Caco-2 (cell line): Measurements from ENCODE around the gene ZNF76. TPM values are rescaled to one million over a fixed set of nuclear protein-coding genes. Genes with fewer than 3 reads are reported as not detected.

ENCODE experiments used
- BruUV-seq: library from RNA; stranded (reverse); fragments of 400-500 nt; replicated peaks from 2 replicates; lab custom pipeline; 2021; lab: Mats Ljungman, UMichigan
- CTCF ChIA-PET: fragments of 300-600 bp; sonication (Branson Sonifier 250); formaldehyde crosslinking; loops from one replicate; lab custom pipeline; 2022; ENCODE audit warnings: antibody characterized with exemption; lab: Charles Lee
- POLR2A ChIA-PET: fragments of 300-600 bp; sonication (Branson Sonifier 250); formaldehyde crosslinking; loops from one replicate; lab custom pipeline; 2022; ENCODE audit warnings: antibody characterized with exemption; lab: Charles Lee
- DNase-seq, 2 experiments: peaks; one replicate each; pipeline versions ENCODE4 v3.0.0 to v3.0.0-alpha.2; 2020 to 2022
- H3K27me3 ChIP-seq: replicated peaks from 2 replicates; pipeline ENCODE4 v1.6.0; 2011; ENCODE audit warnings: low read length; ENCODE audit not compliant: control insufficient read depth, insufficient read depth
- H3K36me3 ChIP-seq: 2 replicates; pipeline ENCODE4 v1.5.1; 2011; ENCODE audit warnings: low read length; ENCODE audit not compliant: control insufficient read depth, insufficient read depth
- H3K4me1 ChIP-seq: fragments of 250-450 bp; sonication (Bioruptor Pico); 2 replicates; pipeline ENCODE4 v1.5.1; 2020; ENCODE audit warnings: mild to moderate bottlenecking
- H3K4me3 ChIP-seq: 2 replicates; pipeline ENCODE4 v1.5.1; 2011; ENCODE audit warnings: low read depth, mild to moderate bottlenecking, control low read depth, low read length
- H3K9me3 ChIP-seq: fragments of 250-450 bp; sonication (Bioruptor Pico); 2 replicates; pipeline ENCODE4 v1.5.1; 2020; ENCODE audit warnings: mild to moderate bottlenecking, moderate library complexity
- H3K27ac Mint-ChIP-seq: one replicate; pipeline ENCODE4 v1.8.0; 2022; ENCODE audit warnings: mixed read lengths; ENCODE audit not compliant: unreplicated experiment
- H3K27me3 Mint-ChIP-seq: one replicate; pipeline ENCODE4 v1.8.0; 2022; ENCODE audit warnings: mixed read lengths; ENCODE audit not compliant: insufficient read depth, unreplicated experiment
- H3K36me3 Mint-ChIP-seq: one replicate; pipeline ENCODE4 v1.8.0; 2022; ENCODE audit warnings: mild to moderate bottlenecking, mixed read lengths; ENCODE audit not compliant: insufficient read depth, unreplicated experiment
- H3K4me1 Mint-ChIP-seq: one replicate; pipeline ENCODE4 v1.8.0; 2022; ENCODE audit warnings: low read depth, mixed read lengths; ENCODE audit not compliant: unreplicated experiment
- H3K4me3 Mint-ChIP-seq: one replicate; pipeline ENCODE4 v1.8.0; 2022; ENCODE audit warnings: mild to moderate bottlenecking, moderate library complexity, mixed read lengths; ENCODE audit not compliant: unreplicated experiment
- H3K9me3 Mint-ChIP-seq: one replicate; pipeline ENCODE4 v1.8.0; 2022; ENCODE audit warnings: mixed read lengths; ENCODE audit not compliant: unreplicated experiment
- CTCF ChIP-seq, 2 experiments: fragments of 200-600 bp in 1 of 2; IDR thresholded peaks; 1 replicate in 1 of 2; 2 replicates in 1 of 2; pipeline versions ENCODE4 v1.5.1 to v1.8.0; 2011 to 2022; ENCODE audit warnings: antibody characterized with exemption in 1 of 2, control low read depth in 1 of 2, inconsistent platforms in 1 of 2, low read depth in 1 of 2, low read length in 1 of 2, mild to moderate bottlenecking in 1 of 2, moderate library complexity in 1 of 2; ENCODE audit not compliant: insufficient read depth in 1 of 2, severe bottlenecking in 1 of 2, unreplicated experiment in 1 of 2
- intact Hi-C: fragments of 100-400 bp; cut with micrococcal nuclease; formaldehyde crosslinking; loops from one replicate; pipeline ENCODE4 v1.10.0; 2022; ENCODE audit not compliant: unreplicated experiment
- total RNA-seq: library from RNA; stranded (reverse); gene quantifications from 2 replicates; pipeline ENCODE4 v1.2.3, GENCODE V29; 2022

The ZNF76 gene
- total RNA-seq, 1 experiment from 2014 or later = 22.7 TPM

GRCh38 chr6:35228481-35228880 lies 31.1 kb upstream of the ZNF76 start:
- no peak for DNase-seq
- no peak overlapping the region for H3K4me3 ChIP-seq
- TF ChIP-seq CTCF (IDR thresholded peaks at IDR 0.05; ENCODE audit: insufficient read depth in 1 of 2, low read depth in 1 of 2, low read length in 1 of 2, severe bottlenecking in 1 of 2, unreplicated experiment in 1 of 2) = no peak
- H3K9me3 ChIP-seq = no peaks in the 10 kb centered on the region
- no TSS peak for BruUV-seq
- intact Hi-C loops = no loop called here
- CTCF ChIA-PET = interaction anchor here (4.4 kb wide), 1 partner anchor 13 kb away, joined by 23 read pairs; no protein-coding TSS in a partner anchor
- H3K9me3 Mint-ChIP-seq = no peaks in the 10 kb centered on the region
- H3K4me3 Mint-ChIP-seq = no peak overlapping the region
- no peaks in the 10 kb centered on the region for H3K27me3 Mint-ChIP-seq
- peaks cover 18% of the 10 kb centered on the region for H3K4me1 Mint-ChIP-seq
- POLR2A ChIA-PET = no interaction called here
- peaks cover 13% of the 10 kb centered on the region for H3K4me1 ChIP-seq
- no peaks in the 10 kb centered on the region for H3K36me3 Mint-ChIP-seq
- H3K36me3 ChIP-seq = no peaks in the 10 kb centered on the region
- no peaks in the 10 kb centered on the region for H3K27me3 ChIP-seq
- no peak overlapping the region for H3K27ac Mint-ChIP-seq

GRCh38 chr6:35229304-35229703 lies 30.2 kb upstream of the ZNF76 start:
- H3K27me3 Mint-ChIP-seq = no peaks in the 10 kb centered on the region
- BruUV-seq = no TSS peak
- H3K36me3 ChIP-seq = no peaks in the 10 kb centered on the region
- no peaks in the 10 kb centered on the region for H3K27me3 ChIP-seq
- H3K27ac Mint-ChIP-seq = no peak overlapping the region
- no peak for DNase-seq
- H3K9me3 ChIP-seq = no peaks in the 10 kb centered on the region
- ChIA-PET CTCF (interaction anchor here (4.4 kb wide), 1 partner anchor 12 kb away, joined by 23 read pairs; no protein-coding TSS in a partner anchor), POLR2A (no interaction called here)
- no peak overlapping the region for H3K4me3 Mint-ChIP-seq
- H3K4me3 ChIP-seq = no peak overlapping the region
- no peak for TF ChIP-seq CTCF (IDR thresholded peaks at IDR 0.05; ENCODE audit: insufficient read depth in 1 of 2, low read depth in 1 of 2, low read length in 1 of 2, severe bottlenecking in 1 of 2, unreplicated experiment in 1 of 2)
- peaks cover 4% of the 10 kb centered on the region for H3K9me3 Mint-ChIP-seq
- peaks cover 13% of the 10 kb centered on the region for H3K4me1 ChIP-seq
- H3K36me3 Mint-ChIP-seq = no peaks in the 10 kb centered on the region
- H3K4me1 Mint-ChIP-seq = peaks cover 18% of the 10 kb centered on the region
- intact Hi-C loops = no loop called here

DNA sequence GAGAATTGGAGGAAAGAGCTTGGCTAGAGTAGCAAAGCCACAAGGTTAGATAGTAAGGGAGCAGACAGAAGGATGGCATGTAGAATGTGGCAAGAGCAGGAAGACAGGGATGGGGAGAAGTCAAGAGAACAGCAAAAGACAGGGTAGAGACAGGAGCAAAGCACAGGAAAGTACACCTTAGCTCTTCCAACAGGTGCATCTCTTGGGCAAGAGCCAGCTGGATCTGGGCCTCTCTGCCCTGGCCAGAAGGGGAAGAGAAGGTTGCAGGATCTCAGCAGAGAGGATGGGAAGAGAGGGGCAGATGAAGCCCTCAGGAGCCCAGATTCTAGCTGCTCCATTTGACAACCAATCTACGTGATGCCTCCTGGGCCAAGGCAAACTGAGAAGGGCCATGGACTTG lies 29.0 kb upstream of the ZNF76 start:
- Histone ChIP-seq H3K4me1 (peaks cover 13% of the 10 kb centered on the region), H3K4me3 (no peak overlapping the region), H3K9me3 (0 out of 2 replicates have a peak, but pooled peaks cover 7% of the 10 kb centered on the region), H3K27me3 (no peaks in the 10 kb centered on the region), H3K36me3 (no peaks in the 10 kb centered on the region)
- H3K4me1 Mint-ChIP-seq = peaks cover 18% of the 10 kb centered on the region
- peaks cover 12% of the 10 kb centered on the region for H3K9me3 Mint-ChIP-seq
- ChIA-PET CTCF (interaction anchor here (4.4 kb wide), 1 partner anchor 11 kb away, joined by 23 read pairs; no protein-coding TSS in a partner anchor), POLR2A (no interaction called here)
- no peak overlapping the region for H3K4me3 Mint-ChIP-seq
- no TSS peak for BruUV-seq
- no peak for DNase-seq
- TF ChIP-seq CTCF (IDR thresholded peaks at IDR 0.05; ENCODE audit: insufficient read depth in 1 of 2, low read depth in 1 of 2, low read length in 1 of 2, severe bottlenecking in 1 of 2, unreplicated experiment in 1 of 2) = no peak
- no peaks in the 10 kb centered on the region for H3K27me3 Mint-ChIP-seq
- intact Hi-C loops = no loop called here
- peaks cover 7% of the 10 kb centered on the region for H3K36me3 Mint-ChIP-seq
- no peak overlapping the region for H3K27ac Mint-ChIP-seq
